HCT116 (cell line): ENCODE results near the gene CDC42EP4. TPM values are rescaled to one million over a fixed set of nuclear protein-coding genes. Genes with fewer than 3 reads are reported as not detected.

Experiments
- ATAC-seq: fragments of 200-7000 bp; cut with Tn5 transposase; 2 replicates; pipeline ENCODE4 v1.9.1; 2020; ENCODE audit warnings: mild to moderate bottlenecking, moderate library complexity
- BruUV-seq: library from RNA; stranded (reverse); fragments of 400-500 nt; replicated peaks from 2 replicates; lab custom pipeline; 2021; lab: Mats Ljungman, UMichigan
- CTCF ChIA-PET: fragments of 300-600 bp; sonication (Branson Sonifier 250); formaldehyde crosslinking; loops from one replicate; lab custom pipeline; 2021; ENCODE audit warnings: antibody characterized with exemption; lab: Charles Lee
- POLR2A ChIA-PET: fragments of 300-600, 350-600 bp; sonication (Branson Sonifier 250); formaldehyde crosslinking; loops from one replicate; lab custom pipeline; 2021; ENCODE audit warnings: antibody characterized with exemption; lab: Charles Lee
- RAD21 ChIA-PET, 2 experiments: fragments of 300-600 bp; sonication (Branson Sonifier 250); formaldehyde crosslinking; loops; one replicate each; lab custom pipeline; 2023; ENCODE audit warnings: low total read pairs in 2 of 2; ENCODE audit not compliant: uncharacterized antibody in 2 of 2, unreplicated experiment in 2 of 2, low non-redundant PET in 1 of 2; lab: Charles Lee
- DNase-seq: peaks from one replicate; pipeline ENCODE4 v3.0.0-alpha.2; 2010; ENCODE audit warnings: low read depth, low spot score
- H2AFZ ChIP-seq: fragments of 200-600 bp; shearing (Covaris generic), sonication (generic); 2 replicates; pipeline ENCODE4 v1.6.1; 2017; ENCODE audit warnings: low read depth, mixed run types, mixed read lengths, antibody characterized with exemption, low read length; ENCODE audit not compliant: poor library complexity, severe bottlenecking
- H3K27ac ChIP-seq: 2 replicates; pipeline ENCODE4 v1.5.1; 2012; ENCODE audit warnings: low read depth, low read length
- H3K27me3 ChIP-seq: fragments of 200-600 bp; sonication (generic); 2 replicates; pipeline ENCODE4 v1.6.1; 2016; ENCODE audit warnings: mixed run types, low read length, mixed read lengths; ENCODE audit not compliant: insufficient read depth
- H3K36me3 ChIP-seq, 2 experiments: fragments of 200-500 bp in 1 of 2; fragments of 200-600 bp in 1 of 2; sonication (Bioruptor generic) in 1 of 2; sonication (generic) in 1 of 2; 2 replicates each; pipeline versions ENCODE4 v1.5.1 to v1.6.1; 2014 to 2016; ENCODE audit warnings: low read length in 2 of 2, inconsistent platforms in 1 of 2, mixed read lengths in 1 of 2, mixed run types in 1 of 2; ENCODE audit not compliant: insufficient read depth in 2 of 2, control insufficient read depth in 1 of 2
- H3K4me1 ChIP-seq, 2 experiments: fragments of 200-600 bp in 1 of 2; sonication (generic) in 1 of 2; 2 replicates each; pipeline versions ENCODE4 v1.5.1 to v1.6.1; 2012 to 2017; ENCODE audit warnings: low read length in 2 of 2, inconsistent platforms in 1 of 2, mild to moderate bottlenecking in 1 of 2, mixed read lengths in 1 of 2, mixed run types in 1 of 2, moderate library complexity in 1 of 2; ENCODE audit not compliant: insufficient read depth in 2 of 2, control insufficient read depth in 1 of 2
- H3K4me2 ChIP-seq: fragments of 200-600 bp; sonication (generic); 2 replicates; pipeline ENCODE4 v1.6.1; 2017; ENCODE audit warnings: mixed run types, low read length, mixed read lengths
- H3K4me3 ChIP-seq, 2 experiments: fragments of 200-600 bp in 1 of 2; sonication (generic) in 1 of 2; replicated peaks in 1 of 2; 2 replicates each; pipeline ENCODE4 v1.5.1; 2011 to 2016; ENCODE audit warnings: low read length in 2 of 2, control low read depth in 1 of 2, low read depth in 1 of 2, mild to moderate bottlenecking in 1 of 2, mixed read lengths in 1 of 2, mixed run types in 1 of 2
- H3K79me2 ChIP-seq: fragments of 200-600 bp; sonication (generic); 2 replicates; pipeline ENCODE4 v1.6.1; 2017; ENCODE audit warnings: mild to moderate bottlenecking, mixed run types, low read length, moderate library complexity, mixed read lengths; ENCODE audit not compliant: insufficient read depth
- H3K9ac ChIP-seq: fragments of 200-600 bp; sonication (generic); 2 replicates; pipeline ENCODE4 v1.6.1; 2016; ENCODE audit warnings: low read length, mixed read lengths
- H3K9me2 ChIP-seq: fragments of 200-600 bp; sonication (generic), shearing (Covaris generic); 2 replicates; pipeline ENCODE4 v1.6.1; 2017; ENCODE audit warnings: mixed run types, mild to moderate bottlenecking, moderate library complexity; ENCODE audit not compliant: insufficient read depth
- H3K9me3 ChIP-seq, 2 experiments: fragments of 200-500 bp in 1 of 2; fragments of 200-600 bp in 1 of 2; sonication (Bioruptor generic) in 1 of 2; sonication (generic) in 1 of 2; 2 replicates each; pipeline ENCODE4 v1.6.1; 2014 to 2017; ENCODE audit warnings: low read length in 2 of 2, mixed read lengths in 2 of 2, inconsistent platforms in 1 of 2, low read depth in 1 of 2, mild to moderate bottlenecking in 1 of 2, mixed run types in 1 of 2, moderate library complexity in 1 of 2; ENCODE audit not compliant: control insufficient read depth in 1 of 2, insufficient read depth in 1 of 2
- H4K20me1 ChIP-seq: fragments of 200-600 bp; sonication (generic), shearing (Covaris generic); 2 replicates; pipeline ENCODE4 v1.6.1; 2017; ENCODE audit warnings: mixed run types, mild to moderate bottlenecking, moderate library complexity; ENCODE audit not compliant: insufficient read depth
- CTCF ChIP-seq, 3 experiments: fragments of 200-600 bp in 1 of 3; sonication (generic) in 1 of 3; IDR thresholded peaks in 2 of 3; conservative IDR thresholded peaks in 1 of 3; 2 replicates each; pipeline ENCODE4 v1.5.1; 2012 to 2017; ENCODE audit warnings: low read depth in 2 of 3, low read length in 2 of 3, antibody characterized with exemption in 1 of 3, borderline replicate concordance in 1 of 3, control low read depth in 1 of 3, mild to moderate bottlenecking in 1 of 3, mixed read lengths in 1 of 3, mixed run types in 1 of 3, moderate library complexity in 1 of 3; ENCODE audit not compliant: insufficient read depth in 1 of 3
- ELF1 ChIP-seq: IDR thresholded peaks from 2 replicates; pipeline ENCODE4 v1.6.1; 2012; ENCODE audit warnings: low read depth, borderline replicate concordance
- EZH2 ChIP-seq: fragments of 200-600 bp; sonication (generic); IDR thresholded peaks from 2 replicates; pipeline ENCODE4 v1.6.1; 2017; ENCODE audit warnings: antibody characterized with exemption, mixed run types
- EZH2phosphoT487 ChIP-seq: fragments of 200-600 bp; IDR thresholded peaks from 2 replicates; pipeline ENCODE4 v1.6.1; 2018; ENCODE audit warnings: antibody characterized with exemption, borderline replicate concordance
- FOSL1 ChIP-seq: IDR thresholded peaks from 2 replicates; pipeline ENCODE4 v1.6.1; 2012; ENCODE audit warnings: low read depth
- JUND ChIP-seq: IDR thresholded peaks from 2 replicates; pipeline ENCODE4 v1.6.1; 2012
- POLR2AphosphoS5 ChIP-seq: IDR thresholded peaks from 2 replicates; pipeline ENCODE4 v1.6.1; 2011; ENCODE audit warnings: mild to moderate bottlenecking, low read depth, low read length, moderate library complexity
- RAD21 ChIP-seq: IDR thresholded peaks from 2 replicates; pipeline ENCODE4 v1.6.1; 2012; ENCODE audit warnings: low read depth, mild to moderate bottlenecking
- REST ChIP-seq: IDR thresholded peaks from 2 replicates; pipeline ENCODE4 v1.6.1; 2012; ENCODE audit warnings: low read depth
- SIN3A ChIP-seq: IDR thresholded peaks from 2 replicates; pipeline ENCODE4 v1.6.1; 2012; ENCODE audit warnings: low read depth
- SRF ChIP-seq: IDR thresholded peaks from 2 replicates; pipeline ENCODE4 v1.6.1; 2012; ENCODE audit warnings: low read depth
- YY1 ChIP-seq: IDR thresholded peaks from 2 replicates; pipeline ENCODE4 v1.6.1; 2011; ENCODE audit warnings: low read length, low read depth, moderate library complexity, mild to moderate bottlenecking; ENCODE audit not compliant: insufficient replicate concordance; ENCODE audit errors: extremely low read depth
- intact Hi-C: fragments of 100-400 bp; cut with micrococcal nuclease; formaldehyde crosslinking; loops from 2 replicates; pipeline ENCODE4 v1.10.0; 2022
- total RNA-seq: library from RNA; stranded (reverse); gene quantifications from one replicate; pipeline ENCODE4 v1.2.1, GENCODE V29; 2021; ENCODE audit not compliant: unreplicated experiment

The CDC42EP4 gene
- total RNA-seq, 1 experiment from 2014 or later = 54.9 TPM

- Histone ChIP-seq H3K4me3 (peak overlapping the region; percentile 38 to 50), H4K20me1 (no peaks in the 10 kb centered on the region), H3K4me1 (peaks cover 82 to 91% of the 10 kb centered on the region in 2 experiments), H3K9me3 (no peaks in the 10 kb centered on the region), H3K9ac (peak overlapping the region; percentile 81), H3K9me2 (no peaks in the 10 kb centered on the region), H3K27ac (peak overlapping the region; percentile 94), H3K79me2 (peaks cover 93% of the 10 kb centered on the region), H3K27me3 (no peaks in the 10 kb centered on the region), H3K36me3 (peaks cover under 1 to 7% of the 10 kb centered on the region in 2 experiments; a peak in 2 of 4 replicates), H3K4me2 (peak overlapping the region; percentile 81), H2AFZ (no peak overlapping the region)
- ATAC-seq (no peak), DNase-seq (no peak)
- BruUV-seq = no TSS peak
- CTCF ChIA-PET = interaction anchor here (0.8 to 1.3 kb wide), 4 partner anchors 18 to 734 kb away, joined by 4 to 9 read pairs (median 4); no protein-coding TSS in a partner anchor
- RAD21 ChIA-PET = interaction anchor here (0.5 to 1.7 kb wide), 4 partner anchors 17 to 131 kb away, joined by 3 to 7 read pairs (median 4); no protein-coding TSS in a partner anchor
- intact Hi-C loops = loop anchor here (5.0 kb wide), 1 partner anchor 698 kb away; no protein-coding TSS in a partner anchor
- no peak for TF ChIP-seq ELF1
- TF ChIP-seq EZH2phosphoT487 = no peak
- no peak for TF ChIP-seq CTCF (IDR thresholded peaks at IDR 0.05 in 2 of 3, conservative IDR thresholded peaks at IDR 0.05 in 1 of 3; ENCODE audit: borderline replicate concordance in 1 of 3, insufficient read depth in 1 of 3, low read depth in 2 of 3, low read length in 2 of 3)
- TF ChIP-seq EZH2 = no peak
- no peak for TF ChIP-seq REST
- no peak for TF ChIP-seq POLR2AphosphoS5
- TF ChIP-seq YY1 = no peak
- no peak for TF ChIP-seq SRF
- no peak for TF ChIP-seq RAD21
- TF ChIP-seq SIN3A = no peak
- TF ChIP-seq FOSL1 = no peak
- no peak for TF ChIP-seq JUND
- POLR2A ChIA-PET = interaction anchor here (1.2 to 2.0 kb wide), 9 partner anchors 9 to 79 kb away, joined by 3 to 15 read pairs (median 4); partner anchors contain the start of gene CDC42EP4
Measured at GRCh38 chr17:73290399-73291259, 21.2 kb downstream of the CDC42EP4 start.
